NCI-H1092 treated with DMSO at 0.1 percent for 48 hours (cell line): ENCODE measurements around the gene DHX35.
A peak's percentile ranks its signal among the peaks of the same experiment; 100 is the strongest.

ENCODE experiments used
- DNase-seq: peaks from one replicate; lab custom pipeline; 2025; lab: John Stamatoyannopoulos, UW

The DHX35 gene, protein sequence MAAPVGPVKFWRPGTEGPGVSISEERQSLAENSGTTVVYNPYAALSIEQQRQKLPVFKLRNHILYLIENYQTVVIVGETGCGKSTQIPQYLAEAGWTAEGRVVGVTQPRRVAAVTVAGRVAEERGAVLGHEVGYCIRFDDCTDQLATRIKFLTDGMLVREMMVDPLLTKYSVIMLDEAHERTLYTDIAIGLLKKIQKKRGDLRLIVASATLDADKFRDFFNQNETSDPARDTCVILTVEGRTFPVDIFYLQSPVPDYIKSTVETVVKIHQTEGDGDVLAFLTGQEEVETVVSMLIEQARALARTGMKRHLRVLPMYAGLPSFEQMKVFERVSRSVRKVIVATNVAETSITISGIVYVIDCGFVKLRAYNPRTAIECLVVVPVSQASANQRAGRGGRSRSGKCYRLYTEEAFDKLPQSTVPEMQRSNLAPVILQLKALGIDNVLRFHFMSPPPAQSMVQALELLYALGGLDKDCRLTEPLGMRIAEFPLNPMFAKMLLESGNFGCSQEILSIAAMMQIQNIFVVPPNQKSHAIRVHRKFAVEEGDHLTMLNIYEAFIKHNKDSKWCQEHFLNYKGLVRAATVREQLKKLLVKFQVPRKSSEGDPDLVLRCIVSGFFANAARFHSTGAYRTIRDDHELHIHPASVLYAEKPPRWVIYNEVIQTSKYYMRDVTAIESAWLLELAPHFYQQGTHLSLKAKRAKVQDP

DNA sequence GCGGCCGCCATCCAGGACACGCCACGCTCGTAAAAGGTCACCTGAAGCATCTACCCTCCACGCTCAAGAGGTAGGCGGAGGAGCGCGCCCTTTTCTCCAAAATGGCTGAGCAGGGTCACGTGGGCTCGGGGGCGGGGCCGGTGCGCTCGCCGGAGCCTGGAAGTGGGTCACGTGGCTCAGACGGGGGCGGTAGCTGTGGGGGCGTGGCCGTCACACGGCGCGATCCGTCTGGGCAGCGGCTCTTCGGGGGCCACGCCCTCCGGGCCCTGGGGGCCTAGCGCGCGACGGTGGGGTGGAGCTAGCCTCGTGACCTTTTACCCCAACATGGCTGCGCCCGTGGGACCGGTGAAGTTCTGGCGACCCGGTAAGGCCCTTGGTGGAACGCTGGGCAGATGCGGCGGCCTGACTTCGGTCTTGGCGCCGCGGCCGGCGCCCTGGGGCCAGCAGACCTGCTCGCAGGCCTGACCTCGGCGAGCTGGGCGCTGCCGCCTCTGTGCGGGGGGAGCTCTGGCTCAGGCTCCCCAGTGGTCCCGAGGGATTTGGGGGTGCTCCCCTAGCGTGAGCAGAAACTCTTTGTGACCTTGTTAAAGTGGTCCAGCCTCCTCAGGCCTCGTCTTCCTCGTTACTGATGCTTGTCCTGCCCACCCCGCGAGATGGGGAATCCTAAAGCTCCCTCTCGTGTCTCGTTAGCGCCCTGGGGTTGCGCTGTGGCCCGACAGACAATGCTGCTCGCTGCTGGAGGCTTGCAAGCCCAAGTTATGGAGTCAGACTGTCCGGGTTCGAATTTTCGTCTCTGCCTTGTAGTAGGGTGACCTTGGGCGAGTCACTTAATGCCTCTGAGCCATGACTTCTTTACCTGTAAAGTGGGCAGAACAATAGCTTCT is at the start of gene DHX35:
DHX35 (plus strand) TSS at position 301 of the 884 bp plus-strand sequence; CDS start at position 325, 24 bp downstream.
- peak; percentile 97 for DNase-seq

DNA sequence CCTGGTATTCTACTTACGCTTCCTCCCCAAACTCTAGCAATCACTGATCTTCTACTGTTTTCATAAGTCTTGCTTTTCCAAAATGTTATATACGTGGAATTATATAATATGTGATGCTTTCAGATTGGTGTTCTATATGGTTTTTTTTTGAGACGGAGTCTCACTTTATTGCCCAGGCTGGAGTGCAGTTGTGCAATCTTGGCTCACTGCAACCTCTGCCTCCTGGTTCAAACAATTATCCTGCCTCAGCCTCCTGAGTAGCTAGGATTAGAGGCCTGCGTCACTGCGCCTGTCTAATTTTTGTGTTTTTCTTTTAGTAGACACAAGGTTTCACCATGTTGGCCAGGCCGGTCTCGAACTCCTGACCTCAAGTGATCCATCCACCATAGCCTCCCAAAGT is 46.8 kb upstream of the DHX35 start:
- DNase-seq = no peak

DNA sequence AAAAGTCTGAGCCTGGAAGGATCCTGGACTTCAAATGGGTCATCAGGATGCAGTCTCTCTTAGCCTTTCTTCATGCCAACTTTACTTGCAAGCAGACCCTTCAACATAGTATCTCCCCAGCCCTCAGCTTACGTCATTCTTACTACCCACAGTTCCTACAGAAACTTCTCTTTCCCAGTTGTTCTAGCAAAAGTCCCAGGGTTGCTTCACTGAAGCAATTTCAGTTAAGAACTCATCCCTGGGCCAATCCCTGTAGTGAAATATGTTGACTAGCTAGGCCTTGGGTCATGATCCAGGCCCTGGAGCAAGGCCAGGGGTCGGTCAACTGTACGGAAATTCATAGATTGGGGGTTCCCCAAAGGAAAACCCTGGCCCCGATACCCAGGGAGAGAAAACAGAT is 44.5 kb upstream of the DHX35 start:
- DNase-seq = no peak

DNA sequence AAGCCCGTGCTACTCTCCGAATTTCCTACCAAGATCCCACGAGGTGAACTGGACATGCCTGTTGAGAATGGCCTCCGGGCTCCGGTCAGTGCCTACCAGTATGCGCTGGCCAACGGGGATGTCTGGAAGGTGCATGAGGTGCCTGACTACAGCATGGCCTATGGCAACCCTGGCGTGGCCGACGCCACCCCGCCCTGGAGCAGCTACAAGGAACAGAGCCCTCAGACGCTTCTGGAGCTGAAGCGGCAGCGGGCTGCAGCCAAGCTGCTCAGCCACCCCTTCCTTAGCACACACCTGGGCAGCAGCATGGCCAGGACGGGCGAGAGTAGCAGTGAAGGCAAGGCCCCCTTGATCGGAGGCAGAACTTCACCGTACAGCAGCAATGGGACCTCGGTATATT is 44.0 kb upstream of the DHX35 start:
- DNase-seq = no peak

- DNase-seq = no peak
Observed at GRCh38 chr20:38919683-38920082, 42.5 kb upstream of the DHX35 start.

DNA sequence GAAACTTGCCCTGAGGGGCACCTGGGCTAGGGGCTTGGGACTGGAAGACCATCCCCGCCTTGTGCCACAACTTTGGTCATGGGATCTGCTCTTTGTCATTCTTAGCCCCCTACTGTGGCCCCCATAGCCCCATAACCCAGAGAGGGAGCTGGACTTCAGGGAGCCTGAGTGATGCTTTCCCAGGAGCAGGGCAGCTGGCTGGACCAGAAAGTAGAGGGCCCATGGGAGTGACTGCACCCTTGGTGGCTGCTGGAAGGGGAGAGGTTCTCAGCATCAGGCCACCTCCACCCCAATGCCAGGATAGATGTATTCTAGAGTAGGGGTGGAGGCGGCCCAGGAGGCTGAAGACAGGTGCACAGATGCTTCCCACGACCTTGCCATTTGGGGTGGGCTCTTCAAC is 41.7 kb upstream of the DHX35 start:
- DNase-seq = no peak

- no peak for DNase-seq
Observed at GRCh38 chr20:38920851-38921250, 41.3 kb upstream of the DHX35 start.

GRCh38 chr20:38924718-38925117 is 37.4 kb upstream of the DHX35 start:
- DNase-seq = no peak

- peak; percentile 98 for DNase-seq
Observed at GRCh38 chr20:38926142-38926933, 35.8 kb upstream of the DHX35 start, which contains the start of gene FAM83D. TSS of gene FAM83D (plus strand) at chr20:38926417. CDS start at chr20:38926443, 26 bp downstream.

DNA sequence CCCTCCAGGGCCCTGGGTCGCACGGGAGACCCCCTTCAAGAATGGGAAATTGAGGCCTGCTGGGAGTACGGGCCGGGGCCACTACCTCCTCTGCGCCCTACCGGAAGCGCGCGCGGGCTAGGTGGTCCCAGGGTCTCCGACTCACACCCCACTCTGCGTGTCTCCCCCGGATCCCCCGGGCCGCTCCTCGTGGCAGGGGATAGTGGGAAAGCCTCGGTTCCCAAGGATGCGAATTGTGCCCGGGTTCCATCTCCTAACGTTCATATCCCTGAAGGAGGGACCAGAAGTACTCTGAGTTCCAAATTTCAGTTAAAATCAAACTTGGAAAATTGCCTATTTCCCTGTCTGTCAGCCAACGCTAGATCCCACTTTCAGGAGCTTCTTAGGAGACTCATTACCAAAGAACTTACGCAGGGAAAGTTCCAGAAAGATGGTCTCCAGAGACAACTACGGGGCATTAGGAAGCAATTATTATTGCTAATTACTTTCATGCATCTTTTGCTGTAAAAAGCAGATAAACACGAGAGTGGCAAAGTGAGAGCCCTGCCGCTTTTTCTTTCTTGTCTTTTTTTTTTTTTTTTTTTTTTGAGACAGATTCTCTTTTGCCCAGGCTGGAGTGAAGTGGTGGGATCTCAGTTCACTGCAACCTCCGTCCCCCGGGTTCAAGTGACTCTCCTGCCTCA is 35.1 kb upstream of the DHX35 start:
- peak; percentile 8 for DNase-seq

DNA sequence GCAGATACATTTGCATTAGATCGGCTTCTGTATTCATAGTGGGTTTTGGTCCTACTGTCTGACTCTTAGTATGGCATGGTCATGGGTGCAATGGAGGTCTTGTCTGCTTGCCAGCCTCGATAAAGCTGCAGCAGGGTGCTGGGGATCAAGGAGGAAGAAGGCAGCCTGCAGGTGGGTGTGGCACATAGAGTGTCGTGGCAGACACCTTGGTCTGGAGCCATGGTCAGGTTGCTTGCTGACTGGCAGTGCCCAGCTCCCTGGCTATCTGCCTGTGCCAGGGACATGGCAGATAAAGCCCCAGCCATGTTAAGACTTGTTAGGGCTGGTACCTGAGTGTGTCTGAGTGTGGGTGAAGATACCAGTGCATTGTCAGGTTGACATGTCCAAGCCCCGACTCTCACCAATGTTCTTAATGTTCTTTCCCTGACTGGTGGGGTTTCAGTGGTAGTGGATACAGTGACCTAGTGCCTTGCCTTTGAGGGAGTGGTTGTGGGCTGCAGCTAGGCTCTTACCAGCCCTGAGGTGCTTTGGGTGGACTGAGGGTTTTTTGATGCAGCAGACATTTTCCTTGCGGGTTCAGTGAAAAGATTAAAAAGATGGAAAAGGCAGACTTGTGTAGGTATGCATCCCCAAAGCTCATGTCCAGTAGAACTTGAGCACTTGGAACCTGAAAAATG is 34.1 kb upstream of the DHX35 start:
- DNase-seq = no peak

DNA sequence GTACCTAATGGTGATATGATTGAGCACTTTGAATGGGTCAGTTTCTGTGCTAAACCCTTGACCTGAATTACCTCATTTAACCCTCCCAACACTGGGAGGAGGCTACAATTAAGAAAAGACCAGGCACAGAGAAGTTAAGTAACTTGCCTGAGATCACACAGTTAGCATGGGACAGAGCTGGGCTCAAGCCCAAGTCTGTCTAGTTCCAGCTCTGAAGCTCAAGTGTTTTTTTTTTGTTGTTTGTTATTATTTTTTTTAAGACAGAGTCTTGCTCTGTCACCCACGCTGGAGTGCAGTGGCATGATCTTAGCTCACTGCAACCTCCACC is 31.9 kb upstream of the DHX35 start:
- DNase-seq = no peak

DNA sequence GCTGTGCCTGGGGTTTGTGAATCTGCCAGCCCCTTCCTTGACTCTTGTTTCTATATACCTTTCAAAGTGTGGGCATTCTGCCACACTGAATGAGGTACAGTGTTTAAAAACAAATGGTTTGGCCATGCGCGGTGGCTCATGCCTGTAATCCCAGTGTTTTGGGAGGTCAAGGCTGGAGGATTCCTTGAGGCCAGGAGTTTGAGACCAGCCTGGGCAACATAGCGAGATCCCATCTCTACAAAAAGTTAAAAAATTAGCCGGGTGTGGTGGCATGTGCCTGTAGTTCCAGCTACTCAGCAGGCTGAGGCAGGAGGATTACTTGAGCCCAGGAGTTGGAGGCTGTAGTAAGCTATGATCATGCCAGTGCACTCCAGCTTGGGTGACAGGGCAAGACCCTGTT is 30.2 kb upstream of the DHX35 start:
- DNase-seq = no peak

- no peak for DNase-seq
Observed at GRCh38 chr20:38932457-38933120, 29.6 kb upstream of the DHX35 start.

DNA sequence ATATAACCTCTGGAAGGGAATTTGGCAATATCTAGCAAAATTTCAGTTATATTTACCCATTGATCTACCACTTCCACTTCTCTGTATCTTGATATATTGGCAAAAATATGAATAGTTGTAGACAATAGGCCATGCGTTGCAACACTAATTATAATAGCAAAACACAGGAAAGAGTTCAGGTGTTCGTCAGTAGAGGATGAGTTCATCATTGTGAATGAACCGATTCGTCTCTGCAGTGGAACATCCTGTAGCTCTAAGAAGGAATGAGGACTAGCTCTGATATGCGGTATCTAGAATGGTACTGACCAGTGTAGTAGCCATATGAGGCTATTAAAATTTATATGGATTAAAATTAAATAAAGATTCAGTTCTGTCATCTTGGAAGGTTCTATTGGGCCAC is 27.6 kb upstream of the DHX35 start:
- DNase-seq = no peak

GRCh38 chr20:38935285-38935684 is 26.9 kb upstream of the DHX35 start:
- no peak for DNase-seq

- no peak for DNase-seq
Observed at GRCh38 chr20:38935967-38936407, 26.2 kb upstream of the DHX35 start.

- no peak for DNase-seq
Observed at GRCh38 chr20:38937000-38937399, 25.1 kb upstream of the DHX35 start.

DNA sequence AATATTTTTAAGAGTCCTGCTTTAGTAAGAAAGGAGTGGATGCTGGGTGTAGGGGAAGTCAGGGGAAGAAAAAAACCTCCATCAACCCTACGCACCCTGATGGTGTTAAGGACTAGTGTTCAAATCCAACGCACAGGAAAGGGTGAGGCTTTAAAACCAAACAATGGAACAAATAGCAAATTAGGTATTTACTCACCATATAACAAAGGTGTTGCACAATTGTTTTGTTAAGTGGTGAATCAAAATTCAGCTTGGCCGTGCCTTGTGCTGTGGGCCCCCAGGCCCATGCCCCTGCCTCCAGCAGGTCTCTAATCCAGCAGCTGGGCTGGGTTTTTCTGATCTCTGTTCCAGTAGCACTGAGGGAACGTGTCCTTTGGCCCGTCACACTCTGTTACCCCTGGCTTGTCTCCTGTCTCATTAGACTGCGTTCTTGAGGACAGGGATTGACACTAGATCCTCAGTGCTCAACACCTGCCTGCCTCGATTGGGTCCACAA is 24.1 kb upstream of the DHX35 start:
- no peak for DNase-seq

- no peak for DNase-seq
Observed at GRCh38 chr20:38939686-38940085, 22.5 kb upstream of the DHX35 start.
